B cell (primary cell): Measurements from ENCODE around the gene RORC. TPM values are rescaled to one million over a fixed set of nuclear protein-coding genes. Genes with fewer than 3 reads are reported as not detected.

Source experiments
- ATAC-seq: fragments of 200-7000 bp; cut with Tn5 transposase; one replicate; pipeline ENCODE4 v1.10.0; 2021; ENCODE audit warnings: low read depth, mild to moderate bottlenecking, moderate number of reproducible peaks, moderate library complexity
- CTCF ChIA-PET: fragments of 350-600 bp; sonication (Branson Sonifier 250); formaldehyde crosslinking; loops from one replicate; lab custom pipeline; 2021; ENCODE audit warnings: antibody characterized with exemption, inconsistent platforms; lab: Charles Lee
- POLR2A ChIA-PET: fragments of 350-600 bp; sonication (Branson Sonifier 250); formaldehyde crosslinking; loops from one replicate; lab custom pipeline; 2021; ENCODE audit warnings: antibody characterized with exemption; lab: Charles Lee
- DNase-seq: peaks from one replicate; pipeline ENCODE4 v3.0.0; 2013
- H2AFZ ChIP-seq: 2 replicates; pipeline ENCODE4 v1.6.1; 2012; ENCODE audit warnings: mild to moderate bottlenecking, low read depth, low read length; ENCODE audit not compliant: insufficient read depth, poor library complexity, severe bottlenecking
- H3K27ac ChIP-seq, 2 donors: 1 replicate in 1 of 2; 2 replicates in 1 of 2; pipeline ENCODE4 v1.5.1; 2012 to 2013; ENCODE audit warnings: low read length in 2 of 2, mild to moderate bottlenecking in 2 of 2, moderate library complexity in 1 of 2
- H3K27me3 ChIP-seq, 4 experiments: fragments of 200-600 bp in 1 of 4; sonication (generic) in 1 of 4; replicated peaks in 1 of 4; 1 replicate in 2 of 4; 2 replicates in 2 of 4; pipeline versions ENCODE4 v1.6.1 to v1.7.0; 2013 to 2016; ENCODE audit warnings: low read length in 3 of 4, mild to moderate bottlenecking in 2 of 4, mixed read lengths in 1 of 4, moderate library complexity in 1 of 4; ENCODE audit not compliant: insufficient read depth in 4 of 4, control insufficient read depth in 3 of 4; ENCODE audit errors: control extremely low read depth in 1 of 4
- H3K36me3 ChIP-seq, 2 experiments: replicated peaks in 1 of 2; 1 replicate in 1 of 2; 2 replicates in 1 of 2; pipeline versions ENCODE4 v1.6.1 to v1.7.1; 2013; ENCODE audit warnings: low read length in 1 of 2; ENCODE audit not compliant: insufficient read depth in 2 of 2, control insufficient read depth in 1 of 2; ENCODE audit errors: control extremely low read depth in 1 of 2, extremely low read depth in 1 of 2
- H3K4me1 ChIP-seq, 2 donors: fragments of 200-600 bp in 1 of 2; sonication (generic) in 1 of 2; 1 replicate in 1 of 2; 2 replicates in 1 of 2; pipeline versions ENCODE4 v1.5.1 to v1.6.1; 2013 to 2017; ENCODE audit warnings: low read length in 2 of 2; ENCODE audit not compliant: control insufficient read depth in 2 of 2, insufficient read depth in 2 of 2
- H3K4me2 ChIP-seq: replicated peaks from 2 replicates; pipeline ENCODE3; 2012; ENCODE audit warnings: mild to moderate bottlenecking, low read depth, low read length; ENCODE audit not compliant: poor library complexity, severe bottlenecking
- H3K4me3 ChIP-seq, 5 experiments: fragments of 200-600 bp in 1 of 5; sonication (generic) in 1 of 5; 1 replicate in 3 of 5; 2 replicates in 2 of 5; pipeline versions ENCODE4 v1.5.1 to v1.7.0; 2011 to 2016; ENCODE audit warnings: low read length in 4 of 5, mild to moderate bottlenecking in 4 of 5, low read depth in 2 of 5, control low read depth in 1 of 5, moderate library complexity in 1 of 5; ENCODE audit not compliant: insufficient read depth in 1 of 5; ENCODE audit errors: control extremely low read depth in 1 of 5, extremely low read depth in 1 of 5
- H3K79me2 ChIP-seq: fragments of 200-600 bp; sonication (generic); one replicate; pipeline ENCODE4 v1.6.0; 2016; ENCODE audit warnings: low read length; ENCODE audit not compliant: control insufficient read depth, insufficient read depth
- H3K9ac ChIP-seq: fragments of 200-600 bp; sonication (generic); 2 replicates; pipeline ENCODE4 v1.6.1; 2017; ENCODE audit warnings: mild to moderate bottlenecking, low read length, moderate library complexity
- H3K9me3 ChIP-seq, 3 donors: one replicate each; pipeline versions ENCODE4 v1.6.1 to v1.7.1; 2013; ENCODE audit warnings: low read length in 2 of 3; ENCODE audit not compliant: control insufficient read depth in 2 of 3, insufficient read depth in 1 of 3; ENCODE audit errors: control extremely low read depth in 1 of 3
- H4K20me1 ChIP-seq: 2 replicates; pipeline ENCODE4 v1.6.0; 2012; ENCODE audit warnings: mild to moderate bottlenecking, low read length; ENCODE audit not compliant: insufficient read depth, control insufficient read depth, poor library complexity, severe bottlenecking
- H3K27ac Mint-ChIP-seq: one replicate; pipeline ENCODE4 v1.8.0; 2021; ENCODE audit warnings: mixed read lengths
- H3K27me3 Mint-ChIP-seq: one replicate; pipeline ENCODE4 v1.8.0; 2021; ENCODE audit warnings: mixed read lengths
- H3K4me1 Mint-ChIP-seq: one replicate; pipeline ENCODE4 v1.8.0; 2021; ENCODE audit warnings: mixed read lengths
- H3K4me3 Mint-ChIP-seq: one replicate; pipeline ENCODE4 v1.8.0; 2021; ENCODE audit warnings: mixed read lengths
- H3K9me3 Mint-ChIP-seq: one replicate; pipeline ENCODE4 v1.8.0; 2022; ENCODE audit warnings: mixed read lengths; ENCODE audit not compliant: insufficient read depth
- CTCF ChIP-seq: fragments of 200-600 bp; IDR thresholded peaks from one replicate; pipeline ENCODE4 v1.8.0; 2022; ENCODE audit warnings: antibody characterized with exemption, mild to moderate bottlenecking
- EZH2 ChIP-seq: IDR thresholded peaks from 2 replicates; pipeline ENCODE4 v1.6.1; 2012; ENCODE audit warnings: borderline replicate concordance, low read depth, mild to moderate bottlenecking, moderate library complexity, low read length; ENCODE audit not compliant: insufficient read depth, poor library complexity, severe bottlenecking
- WGBS: methylation state at CpG from one replicate; pipeline ENCODE4 v1.1.5; 2013; ENCODE audit warnings: missing lambda C conversion rate; ENCODE audit not compliant: insufficient coverage; 5-methylcytosine and 5-hydroxymethylcytosine counted together
- intact Hi-C: fragments of 100-400 bp; cut with micrococcal nuclease; formaldehyde crosslinking; loops from one replicate; pipeline ENCODE4 v1.10.0; 2022
- polyA plus RNA-seq: library from polyadenylated mRNA; depleted of rRNA; stranded (reverse); fragments of >200 nt; gene quantifications from 2 replicates; pipeline ENCODE4 v1.2.3, GENCODE V29; 2012
- total RNA-seq, 2 donors: library from RNA; stranded (reverse); fragments of 120-200 nt in 1 of 2; gene quantifications; 1 replicate in 1 of 2; 2 replicates in 1 of 2; pipeline versions ENCODE4 v1.2.3 to v1.2.4, GENCODE V29; 2013 to 2022

RORC gene
- total and polyA plus RNA-seq, 2 donors (not counting 1 experiment from before 2014, with no cell fraction given), result 0.15 TPM; not detected in 1

GRCh38 chr1:151860504-151861187, 29.0 kb upstream of the RORC start:
- peak overlapping the region; percentile 4 for H3K4me2 ChIP-seq
- no peaks in the 10 kb centered on the region for H3K9me3 Mint-ChIP-seq
- no peak overlapping the region for H3K27ac ChIP-seq
- ATAC-seq (no peak), DNase-seq (no peak)
- H3K4me1 Mint-ChIP-seq, result peaks cover 12% of the 10 kb centered on the region
- no peaks in the 10 kb centered on the region for H3K27me3 ChIP-seq
- no peaks in the 10 kb centered on the region for H3K9me3 ChIP-seq
- peaks cover 12% of the 10 kb centered on the region for H3K27me3 Mint-ChIP-seq
- 95% methylated on average over 7 of the region's 7 CpGs for WGBS
- peaks cover 8 to 15% of the 10 kb centered on the region in 2 donors for H3K4me1 ChIP-seq
- CTCF ChIA-PET, result no interaction called here
- H3K27ac Mint-ChIP-seq, result no peak overlapping the region
- no peak overlapping the region for H3K9ac ChIP-seq
- no peak overlapping the region for H3K4me3 ChIP-seq
- intact Hi-C loops, result no loop called here
- no peak overlapping the region for H3K4me3 Mint-ChIP-seq
- POLR2A ChIA-PET, result no interaction called here
- TF ChIP-seq EZH2, result no peak
- no peak for TF ChIP-seq CTCF
- H4K20me1 ChIP-seq, result no peaks in the 10 kb centered on the region
- no peaks in the 10 kb centered on the region for H3K36me3 ChIP-seq
- H3K79me2 ChIP-seq, result no peaks in the 10 kb centered on the region
- H2AFZ ChIP-seq, result no peak overlapping the region

GRCh38 chr1:151859891-151860293, 28.3 kb upstream of the RORC start:
- no peak overlapping the region for H3K27ac Mint-ChIP-seq

More at GRCh38 chr1:151859891-151860293, 28.3 kb upstream of the RORC start:
- Histone ChIP-seq H3K9me3 (no peaks in the 10 kb centered on the region), H2AFZ (no peak overlapping the region), H3K27me3 (no peaks in the 10 kb centered on the region), H3K4me1 (peaks cover 8 to 15% of the 10 kb centered on the region in 2 donors), H3K4me2 (peak overlapping the region; percentile 4), H4K20me1 (no peaks in the 10 kb centered on the region), H3K27ac (no peak overlapping the region), H3K9ac (no peak overlapping the region), H3K36me3 (no peaks in the 10 kb centered on the region), H3K79me2 (no peaks in the 10 kb centered on the region), H3K4me3 (no peak overlapping the region)
- CTCF ChIA-PET, result interaction anchor here (0.6 kb wide), 1 partner anchor 17 kb away, joined by 3 read pairs; no protein-coding TSS in a partner anchor
- TF ChIP-seq EZH2 (no peak), CTCF (no peak)
- intact Hi-C loops, result no loop called here
- Mint-ChIP-seq H3K9me3 (no peaks in the 10 kb centered on the region), H3K27me3 (peaks cover 4% of the 10 kb centered on the region), H3K4me3 (no peak overlapping the region), H3K4me1 (peaks cover 12% of the 10 kb centered on the region)
- 14% methylated on average over 3 of the region's 6 CpGs for WGBS
- ATAC-seq, result no peak
- POLR2A ChIA-PET, result interaction anchor here (0.7 kb wide), 1 partner anchor 23 kb away, joined by 4 read pairs; no protein-coding TSS in a partner anchor
- peak; percentile 30 for DNase-seq
